Smooth muscle cell (in vitro differentiated cells): ENCODE results near the gene BACE1-AS. TPM values are rescaled to one million over a fixed set of nuclear protein-coding genes. Genes with fewer than 3 reads are reported as not detected.

Experiments
- DNase-seq: peaks from one replicate; lab custom pipeline; 2025; ENCODE audit not compliant: unreplicated experiment; lab: John Stamatoyannopoulos, UW
- H2AFZ ChIP-seq: fragments of 200-600 bp; sonication (generic); 2 replicates; pipeline ENCODE4 v1.6.0; 2016; ENCODE audit warnings: antibody characterized with exemption, low read depth, mild to moderate bottlenecking
- H3F3A ChIP-seq: fragments of 200-600 bp; sonication (generic); 2 replicates; pipeline ENCODE4 v1.6.0; 2017; ENCODE audit warnings: antibody characterized with exemption, low read depth
- H3K27ac ChIP-seq: fragments of 200-600 bp; sonication (generic); 2 replicates; pipeline ENCODE4 v1.5.1; 2016; ENCODE audit warnings: low read depth, mild to moderate bottlenecking
- H3K27me3 ChIP-seq: fragments of 200-600 bp; sonication (generic); 2 replicates; pipeline ENCODE4 v1.6.1; 2016; ENCODE audit warnings: low read depth, mild to moderate bottlenecking
- H3K36me3 ChIP-seq: fragments of 200-600 bp; sonication (generic); 2 replicates; pipeline ENCODE4 v1.5.1; 2016; ENCODE audit warnings: low read depth
- H3K4me1 ChIP-seq: fragments of 200-600 bp; sonication (generic); 2 replicates; pipeline ENCODE4 v1.5.1; 2016; ENCODE audit warnings: low read depth
- H3K4me2 ChIP-seq: fragments of 200-600 bp; sonication (generic); 2 replicates; pipeline ENCODE4 v1.6.0; 2016; ENCODE audit warnings: mild to moderate bottlenecking
- H3K4me3 ChIP-seq: fragments of 200-600 bp; sonication (generic); 2 replicates; pipeline ENCODE4 v1.5.1; 2016; ENCODE audit warnings: mild to moderate bottlenecking
- H3K79me2 ChIP-seq: fragments of 200-600 bp; sonication (generic); 2 replicates; pipeline ENCODE4 v1.6.0; 2016; ENCODE audit warnings: low read depth, mild to moderate bottlenecking
- H3K9ac ChIP-seq: fragments of 200-600 bp; sonication (generic); 2 replicates; pipeline ENCODE4 v1.6.0; 2016; ENCODE audit warnings: low read depth
- H3K9me3 ChIP-seq: fragments of 200-600 bp; sonication (generic); replicated peaks from 2 replicates; pipeline ENCODE4 v1.5.1; 2016; ENCODE audit warnings: low read depth
- H4K20me1 ChIP-seq: fragments of 200-600 bp; sonication (generic); 2 replicates; pipeline ENCODE4 v1.6.0; 2016; ENCODE audit warnings: low read depth
- WGBS: methylation state at CpG from one replicate; pipeline ENCODE4 v1.1.7; 2016; ENCODE audit warnings: low lambda C conversion rate; 5-methylcytosine and 5-hydroxymethylcytosine counted together
- polyA plus RNA-seq: library from polyadenylated mRNA; unstranded; fragments of >200 nt; fragmentation: Nextera tagmentation; extraction: Ambion mirVana; gene quantifications from 2 replicates; pipeline ENCODE4 v1.2.1, GENCODE V29; 2016
- total RNA-seq: library from RNA; depleted of rRNA; stranded (reverse); fragments of >200 nt; gene quantifications from 2 replicates; pipeline ENCODE4 v1.2.3, GENCODE V29; 2014
- TF ChIP-seq, protein P1 (sequence below): fragments of 200-600 bp; sonication (generic); IDR thresholded peaks from 2 replicates; pipeline ENCODE4 v1.5.1; 2017; ENCODE audit warnings: borderline replicate concordance, mild to moderate bottlenecking, antibody characterized with exemption; ENCODE audit not compliant: insufficient read depth, poor library complexity, severe bottlenecking

Gene BACE1-AS
- total and polyA plus RNA-seq, 2 experiments from 2014 or later, result 1.9 to 6.6 TPM

DNA sequence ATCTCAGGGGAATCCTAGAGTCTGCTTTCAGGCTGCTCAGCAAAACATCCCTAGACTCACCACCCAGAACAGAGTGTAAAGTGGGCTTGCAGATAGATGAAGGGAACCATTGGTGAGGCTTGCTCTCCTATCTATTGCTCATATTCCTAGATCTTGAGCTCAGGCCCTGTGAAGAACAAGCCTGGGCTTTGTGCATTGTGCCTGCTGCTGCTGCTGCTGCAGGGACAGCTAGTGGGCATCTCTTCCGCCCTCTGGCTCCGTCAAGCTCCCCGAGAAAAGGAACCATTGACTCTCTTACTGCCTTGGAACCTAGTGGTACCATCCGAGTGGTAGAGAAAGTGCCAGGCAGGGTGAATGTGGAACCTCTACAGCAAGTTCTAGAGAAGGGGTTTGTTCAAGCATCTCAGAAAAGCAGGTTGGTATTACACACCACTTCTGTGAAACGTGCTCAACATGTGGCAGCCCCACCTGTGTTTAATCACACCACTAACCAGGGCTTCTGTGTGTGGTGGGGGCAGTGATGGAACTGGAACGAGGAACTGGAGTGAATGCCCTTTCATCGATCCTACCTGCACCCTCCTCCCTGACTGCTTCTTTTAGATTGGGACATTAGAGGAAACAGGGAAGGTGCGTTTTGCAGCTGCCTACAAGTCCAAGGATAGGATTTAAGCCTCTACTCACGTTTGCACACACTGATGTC is 4.4 kb downstream of the BACE1-AS start:
- H3K4me2 ChIP-seq, result no peak overlapping the region
- no peak overlapping the region for H2AFZ ChIP-seq
- no peak overlapping the region for H3K4me3 ChIP-seq
- peaks cover 11% of the 10 kb centered on the region for H4K20me1 ChIP-seq
- H3K9me3 ChIP-seq, result no peaks in the 10 kb centered on the region
- no peaks in the 10 kb centered on the region for H3F3A ChIP-seq
- no peaks in the 10 kb centered on the region for H3K27me3 ChIP-seq
- H3K4me1 ChIP-seq, result peaks cover 16% of the 10 kb centered on the region
- no peak overlapping the region for H3K9ac ChIP-seq
- TF ChIP-seq, protein P1, sequence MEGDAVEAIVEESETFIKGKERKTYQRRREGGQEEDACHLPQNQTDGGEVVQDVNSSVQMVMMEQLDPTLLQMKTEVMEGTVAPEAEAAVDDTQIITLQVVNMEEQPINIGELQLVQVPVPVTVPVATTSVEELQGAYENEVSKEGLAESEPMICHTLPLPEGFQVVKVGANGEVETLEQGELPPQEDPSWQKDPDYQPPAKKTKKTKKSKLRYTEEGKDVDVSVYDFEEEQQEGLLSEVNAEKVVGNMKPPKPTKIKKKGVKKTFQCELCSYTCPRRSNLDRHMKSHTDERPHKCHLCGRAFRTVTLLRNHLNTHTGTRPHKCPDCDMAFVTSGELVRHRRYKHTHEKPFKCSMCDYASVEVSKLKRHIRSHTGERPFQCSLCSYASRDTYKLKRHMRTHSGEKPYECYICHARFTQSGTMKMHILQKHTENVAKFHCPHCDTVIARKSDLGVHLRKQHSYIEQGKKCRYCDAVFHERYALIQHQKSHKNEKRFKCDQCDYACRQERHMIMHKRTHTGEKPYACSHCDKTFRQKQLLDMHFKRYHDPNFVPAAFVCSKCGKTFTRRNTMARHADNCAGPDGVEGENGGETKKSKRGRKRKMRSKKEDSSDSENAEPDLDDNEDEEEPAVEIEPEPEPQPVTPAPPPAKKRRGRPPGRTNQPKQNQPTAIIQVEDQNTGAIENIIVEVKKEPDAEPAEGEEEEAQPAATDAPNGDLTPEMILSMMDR, result no peak
- 88% methylated on average over 9 of the region's 9 CpGs for WGBS
- H3K36me3 ChIP-seq, result no peaks in the 10 kb centered on the region
- no peak overlapping the region for H3K27ac ChIP-seq
- no peaks in the 10 kb centered on the region for H3K79me2 ChIP-seq
- DNase-seq, result no peak

DNA sequence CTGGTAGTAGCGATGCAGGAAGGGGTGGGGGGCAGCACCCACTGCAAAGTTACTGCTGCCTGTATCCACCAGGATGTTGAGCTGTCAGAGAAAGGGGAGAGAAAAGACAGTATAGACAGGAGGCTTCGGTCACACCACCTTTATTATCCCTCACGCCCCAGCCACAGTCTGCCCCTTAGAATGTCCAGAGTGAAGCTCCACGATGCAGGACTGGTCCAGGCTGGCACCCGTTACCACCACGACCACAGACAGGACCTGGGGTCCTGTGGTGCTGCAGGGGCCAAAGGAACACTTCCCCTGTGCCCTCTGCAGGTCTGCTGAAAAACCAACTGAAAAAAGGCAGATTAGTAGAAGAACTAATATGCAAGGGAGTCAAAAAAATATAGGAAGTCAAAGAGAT is 5.7 kb downstream of the BACE1-AS start:
- H3K4me3 ChIP-seq, result no peak overlapping the region
- H3K9me3 ChIP-seq, result no peaks in the 10 kb centered on the region
- H3K36me3 ChIP-seq, result no peaks in the 10 kb centered on the region
- H3K4me1 ChIP-seq, result peaks cover 21% of the 10 kb centered on the region
- no peak for DNase-seq
- no peaks in the 10 kb centered on the region for H3K27me3 ChIP-seq
- no peak overlapping the region for H3K9ac ChIP-seq
- no peak overlapping the region for H3K27ac ChIP-seq
- TF ChIP-seq, protein P1, result no peak
- no peaks in the 10 kb centered on the region for H3F3A ChIP-seq
- H3K79me2 ChIP-seq, result no peaks in the 10 kb centered on the region
- H4K20me1 ChIP-seq, result peaks cover 22% of the 10 kb centered on the region
- 94% methylated on average over 6 of the region's 6 CpGs for WGBS
- no peak overlapping the region for H2AFZ ChIP-seq
- no peak overlapping the region for H3K4me2 ChIP-seq

DNA sequence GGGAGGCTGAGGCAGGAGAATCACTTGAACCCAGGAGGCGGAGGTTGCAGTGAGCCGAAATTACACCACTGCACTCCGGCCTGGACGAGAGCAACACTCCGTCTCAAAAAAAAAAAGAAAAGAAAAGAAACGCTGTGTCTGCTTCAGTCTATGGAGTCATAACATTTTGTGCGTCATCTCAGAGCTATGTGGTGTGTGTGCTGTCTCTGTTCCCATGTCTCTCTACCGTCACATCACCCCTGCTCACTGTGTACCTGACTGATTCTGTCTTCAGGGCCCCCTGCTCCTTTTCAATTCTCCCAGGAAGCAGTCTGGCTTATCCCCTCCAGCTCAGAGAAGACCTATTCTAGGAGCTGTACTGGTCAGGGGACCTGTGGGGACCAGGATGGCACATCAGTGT is 7.0 kb downstream of the BACE1-AS start:
- Histone ChIP-seq H3K4me2 (no peak overlapping the region), H3K27ac (no peak overlapping the region), H3K4me1 (peaks cover 21% of the 10 kb centered on the region), H4K20me1 (peaks cover 22% of the 10 kb centered on the region), H3K79me2 (no peaks in the 10 kb centered on the region), H3K36me3 (no peaks in the 10 kb centered on the region), H2AFZ (no peak overlapping the region), H3K27me3 (no peaks in the 10 kb centered on the region), H3K4me3 (no peak overlapping the region), H3K9ac (no peak overlapping the region), H3F3A (no peaks in the 10 kb centered on the region), H3K9me3 (no peaks in the 10 kb centered on the region)
- no peak for DNase-seq
- 94% methylated on average over 8 of the region's 8 CpGs for WGBS
- TF ChIP-seq, protein P1, result no peak
